ENCODE data around the gene KRTAP5-10.
"Not testable (repeated sequence)": the region's sequence is repeated elsewhere in the genome, so short reads cannot be mapped to it uniquely, and the experiment has no call there.

The KRTAP5-10 gene

GRCh38 chr11:71542879-71543777 lies 22.2 kb upstream of the KRTAP5-10 start:
- DNase-seq (ENCODE audit: low spot score), result no peak

GRCh38 chr11:71543866-71544265 lies 21.5 kb upstream of the KRTAP5-10 start:
- no peak for DNase-seq (ENCODE audit: low spot score)

GRCh38 chr11:71544525-71545214 lies 20.7 kb upstream of the KRTAP5-10 start:
- DNase-seq (ENCODE audit: low spot score), result no peak

GRCh38 chr11:71545405-71545966 lies 19.9 kb upstream of the KRTAP5-10 start:
- no peak for DNase-seq (ENCODE audit: low spot score)

- no peak for DNase-seq (ENCODE audit: low spot score)
Observed at GRCh38 chr11:71548120-71548519, 17.2 kb upstream of the KRTAP5-10 start, which contains the start of gene KRTAP5-9. Gene KRTAP5-9, plus strand, starts transcription at chr11:71548420. Its CDS starts 238 bp downstream, at chr11:71548658.

DNA sequence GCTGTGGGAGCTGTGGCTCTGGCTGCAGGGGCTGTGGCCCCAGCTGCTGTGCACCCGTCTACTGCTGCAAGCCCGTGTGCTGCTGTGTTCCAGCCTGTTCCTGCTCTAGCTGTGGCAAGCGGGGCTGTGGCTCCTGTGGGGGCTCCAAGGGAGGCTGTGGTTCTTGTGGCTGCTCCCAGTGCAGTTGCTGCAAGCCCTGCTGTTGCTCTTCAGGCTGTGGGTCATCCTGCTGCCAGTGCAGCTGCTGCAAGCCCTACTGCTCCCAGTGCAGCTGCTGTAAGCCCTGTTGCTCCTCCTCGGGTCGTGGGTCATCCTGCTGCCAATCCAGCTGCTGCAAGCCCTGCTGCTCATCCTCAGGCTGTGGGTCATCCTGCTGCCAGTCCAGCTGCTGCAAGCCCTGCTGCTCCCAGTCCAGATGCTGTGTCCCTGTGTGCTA lies 16.6 kb upstream of the KRTAP5-10 start:
- DNase-seq (ENCODE audit: low spot score), result no peak

- DNase-seq (ENCODE audit: low spot score), result no peak
Observed at GRCh38 chr11:71551711-71552110, 13.7 kb upstream of the KRTAP5-10 start.

- DNase-seq (ENCODE audit: low spot score), result no peak
Observed at GRCh38 chr11:71554996-71555395, 10.4 kb upstream of the KRTAP5-10 start.

- DNase-seq (ENCODE audit: low spot score), result no peak
Observed at GRCh38 chr11:71555508-71555907, 9.9 kb upstream of the KRTAP5-10 start.

DNA sequence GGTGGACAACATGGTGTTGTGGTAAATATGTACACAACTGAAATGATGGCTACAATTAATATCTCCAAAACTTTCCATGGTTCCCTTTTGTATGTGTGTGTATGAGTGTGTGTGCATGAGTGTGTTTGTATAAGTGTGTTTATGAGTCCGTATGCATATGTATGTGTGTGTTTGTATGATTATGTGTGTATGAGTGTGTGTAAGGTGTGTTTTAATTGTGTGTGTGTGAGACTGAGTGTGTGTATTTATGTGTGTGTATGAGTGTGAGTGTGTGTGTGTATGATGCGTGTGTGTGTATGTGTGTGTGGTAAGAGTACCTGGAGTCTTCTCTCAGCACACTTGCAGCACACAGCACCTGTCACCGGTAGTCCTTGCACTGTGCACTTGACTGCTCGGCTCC lies 9.3 kb upstream of the KRTAP5-10 start:
- DNase-seq (ENCODE audit: low spot score), result no peak

DNA sequence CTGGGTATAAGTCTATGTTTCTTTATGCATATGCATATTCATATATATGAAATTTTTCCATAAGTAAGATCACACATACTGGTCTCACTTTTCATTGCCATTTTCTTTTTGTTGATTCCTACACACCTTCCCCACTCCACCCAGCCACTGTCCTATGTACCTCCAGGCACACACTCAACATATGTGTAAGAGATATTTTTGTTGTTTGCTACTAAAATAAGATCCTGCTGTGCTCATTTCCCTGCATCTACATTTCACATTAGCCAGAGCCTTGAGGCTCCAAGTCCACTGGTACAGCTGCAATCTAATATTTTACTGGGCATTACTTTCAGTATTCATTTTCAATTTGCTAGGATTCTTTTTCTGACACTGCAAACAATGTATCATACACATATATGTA lies 8.1 kb upstream of the KRTAP5-10 start:
- DNase-seq (ENCODE audit: low spot score), result no peak

DNA sequence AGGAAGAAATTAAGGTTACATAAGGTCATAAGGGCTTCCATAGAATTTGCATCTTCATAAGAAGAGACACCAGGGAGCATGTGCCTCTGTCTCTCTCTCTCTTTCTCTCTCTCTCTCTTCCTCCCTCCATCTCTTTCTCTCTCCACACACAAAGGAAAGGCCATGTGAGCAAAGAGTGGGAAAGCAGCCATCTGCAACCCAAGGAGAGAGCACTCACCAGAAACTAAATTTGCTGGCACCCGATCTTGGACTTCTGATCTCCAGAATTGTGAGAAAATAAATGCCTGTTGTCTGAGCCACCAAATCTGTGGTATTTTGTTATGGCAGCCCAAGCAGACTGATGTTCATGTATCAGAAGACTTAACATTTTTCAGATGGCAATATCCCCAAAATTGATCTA lies 6.4 kb upstream of the KRTAP5-10 start:
- no peak for DNase-seq (ENCODE audit: low spot score)

GRCh38 chr11:71562120-71562519 lies 3.2 kb upstream of the KRTAP5-10 start:
- no peak for DNase-seq (ENCODE audit: low spot score)

DNA sequence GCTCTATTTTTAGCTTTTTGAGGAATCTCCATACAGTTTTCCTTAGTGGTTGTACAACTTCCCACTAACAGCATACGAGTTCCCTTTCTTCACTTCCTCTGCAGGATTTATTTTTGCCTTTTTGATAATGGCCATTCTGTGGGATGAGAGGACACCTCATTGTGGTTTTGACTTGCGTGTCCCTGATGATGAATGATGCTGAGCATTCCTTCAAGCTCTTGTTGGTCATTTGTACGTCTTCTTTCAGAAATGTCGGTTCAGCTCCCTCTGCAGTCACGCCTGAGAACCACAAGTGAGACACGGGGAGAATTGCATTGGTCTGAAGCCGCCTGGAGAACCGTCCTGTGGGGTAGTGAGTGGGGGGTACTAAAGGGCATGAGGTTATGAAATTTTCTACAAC lies 2.0 kb upstream of the KRTAP5-10 start:
- DNase-seq (ENCODE audit: low spot score), result peak; percentile 59

- no peak for DNase-seq (ENCODE audit: low spot score)
Observed at GRCh38 chr11:71564430-71564829, 933 bp upstream of the KRTAP5-10 start.

DNA sequence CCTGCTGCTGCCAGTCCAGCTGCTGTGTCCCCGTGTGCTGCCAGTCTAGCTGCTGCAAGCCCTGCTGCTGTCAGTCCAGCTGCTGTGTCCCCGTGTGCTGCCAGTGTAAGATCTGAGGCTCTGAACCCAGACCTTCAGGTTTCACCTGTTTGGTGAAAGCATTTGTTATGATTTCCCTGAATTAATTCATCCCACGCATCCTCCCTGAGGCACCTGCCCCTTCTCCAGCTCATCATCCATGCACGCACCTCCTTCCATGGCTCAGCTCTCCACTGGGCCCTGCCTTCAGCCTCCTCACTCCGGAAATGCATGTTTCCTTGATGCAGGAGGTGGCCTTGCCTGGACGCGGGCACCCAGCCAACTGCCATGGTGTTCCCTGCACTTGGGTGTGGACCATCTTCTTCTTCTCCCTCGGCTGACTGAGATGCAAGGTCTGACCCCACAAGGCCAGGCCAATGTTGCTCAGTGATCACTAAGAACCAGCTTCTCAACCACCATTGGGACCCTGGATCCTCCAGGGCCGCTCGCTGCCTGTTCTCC lies 788 bp downstream of the KRTAP5-10 start:
- DNase-seq (ENCODE audit: low spot score), result no peak

- DNase-seq (ENCODE audit: low spot score), result not testable (repeated sequence)
Observed at GRCh38 chr11:71566626-71567599, 1.6 kb downstream of the KRTAP5-10 start.

DNA sequence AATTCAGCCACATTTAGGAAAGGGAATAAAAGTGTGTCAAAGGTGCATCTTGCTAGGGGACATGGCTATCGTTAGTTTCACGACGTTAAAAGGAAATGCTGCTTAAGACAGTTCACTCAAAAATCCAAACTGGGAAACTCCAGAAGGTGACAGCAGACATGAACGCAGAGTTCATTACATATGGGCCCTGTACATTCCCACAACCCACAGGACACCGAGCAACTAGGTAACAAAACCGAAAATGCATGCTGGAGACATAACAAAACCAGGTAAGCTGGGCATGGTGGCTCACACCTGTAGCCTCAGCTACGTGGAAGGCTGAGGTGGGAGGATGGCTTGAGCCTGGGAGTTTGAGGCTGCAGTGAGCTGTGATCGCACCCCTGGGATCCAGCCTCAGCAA lies 2.3 kb downstream of the KRTAP5-10 start:
- not testable (repeated sequence) for DNase-seq (ENCODE audit: low spot score)

GRCh38 chr11:71568704-71569349 lies 3.5 kb downstream of the KRTAP5-10 start:
- no peak for DNase-seq (ENCODE audit: low spot score)

DNA sequence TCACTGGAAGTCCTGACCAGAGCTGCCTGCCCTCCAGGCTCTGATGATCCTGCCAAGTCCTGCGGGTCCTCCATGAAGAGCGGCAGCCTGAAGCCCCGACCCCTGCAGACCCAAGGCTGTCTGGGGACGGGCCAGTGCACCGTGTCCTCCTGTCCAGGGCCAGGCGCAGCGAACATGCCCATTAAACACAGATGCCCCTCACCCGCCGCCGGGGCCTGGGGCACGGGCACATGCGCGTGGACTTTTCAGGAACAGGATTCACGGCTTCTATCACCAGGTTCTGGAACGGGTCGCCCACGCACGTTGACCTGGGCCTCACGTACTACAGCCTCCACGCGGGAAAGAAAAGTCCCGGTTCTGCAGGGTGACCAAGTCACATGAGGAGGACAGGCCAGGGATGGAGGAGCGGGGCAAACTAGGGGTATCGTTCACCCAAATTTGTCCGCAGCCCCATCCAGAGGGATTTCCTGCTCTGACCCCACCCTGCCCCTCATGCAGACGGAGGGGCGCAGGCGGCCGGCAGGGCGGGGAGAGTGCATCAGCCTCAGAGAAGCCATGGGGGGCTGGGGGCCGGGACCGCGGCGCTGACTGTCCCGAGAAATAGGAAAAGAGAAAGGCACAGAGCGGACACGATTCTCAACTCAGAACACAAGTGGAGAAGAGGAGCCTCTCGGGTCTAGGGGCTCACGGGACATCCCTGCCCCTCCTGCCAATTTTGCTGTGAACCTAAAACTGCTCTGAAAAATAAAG lies 5.9 kb downstream of the KRTAP5-10 start:
- not testable (repeated sequence) for DNase-seq (ENCODE audit: low spot score)

Data from NAMALWA (cell line).